Measurements from ENCODE around the gene WNT5A. TPM values are rescaled to one million over a fixed set of nuclear protein-coding genes. Genes with fewer than 3 reads are reported as not detected.

Gene WNT5A
- polyA plus RNA-seq, 2 of the 4 experiments (the other 2 are of a cell fraction): 0.10 to 1.1 TPM

DNA sequence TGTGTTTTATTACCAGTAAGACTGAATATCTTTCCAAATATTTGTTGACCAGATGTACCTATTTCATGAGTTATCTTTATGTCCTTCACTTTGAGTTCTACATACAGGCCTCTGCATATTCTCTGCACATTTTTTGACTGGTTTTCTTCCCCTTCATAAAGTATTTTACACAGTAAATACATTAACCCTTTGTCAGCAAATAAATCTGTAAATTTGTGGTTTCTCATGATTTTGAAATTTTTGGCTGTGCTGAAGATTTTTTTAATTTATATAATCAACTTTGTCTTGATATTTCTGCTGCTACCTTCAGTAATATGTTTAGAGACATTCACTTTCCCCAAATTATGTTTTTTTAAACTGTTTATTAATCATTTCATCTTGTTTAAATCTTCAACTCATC is 50.5 kb downstream of the WNT5A start:
- H3K27ac ChIP-seq: no peak overlapping the region
- ChIA-PET POLR2A (no interaction called here), CTCF (no interaction called here)
- ATAC-seq (no peak), FAIRE-seq (no peak), DNase-seq (ENCODE audit: low read depth in 1 of 2, low spot score in 1 of 2) (no peak)
- TF ChIP-seq KDM1A (IDR thresholded peaks at IDR 0.05; ENCODE audit: low read depth): no peak
- no peak for TF ChIP-seq CBX2 (IDR thresholded peaks at IDR 0.05; ENCODE audit: borderline replicate concordance, low read depth)
- TF ChIP-seq, protein P1, sequence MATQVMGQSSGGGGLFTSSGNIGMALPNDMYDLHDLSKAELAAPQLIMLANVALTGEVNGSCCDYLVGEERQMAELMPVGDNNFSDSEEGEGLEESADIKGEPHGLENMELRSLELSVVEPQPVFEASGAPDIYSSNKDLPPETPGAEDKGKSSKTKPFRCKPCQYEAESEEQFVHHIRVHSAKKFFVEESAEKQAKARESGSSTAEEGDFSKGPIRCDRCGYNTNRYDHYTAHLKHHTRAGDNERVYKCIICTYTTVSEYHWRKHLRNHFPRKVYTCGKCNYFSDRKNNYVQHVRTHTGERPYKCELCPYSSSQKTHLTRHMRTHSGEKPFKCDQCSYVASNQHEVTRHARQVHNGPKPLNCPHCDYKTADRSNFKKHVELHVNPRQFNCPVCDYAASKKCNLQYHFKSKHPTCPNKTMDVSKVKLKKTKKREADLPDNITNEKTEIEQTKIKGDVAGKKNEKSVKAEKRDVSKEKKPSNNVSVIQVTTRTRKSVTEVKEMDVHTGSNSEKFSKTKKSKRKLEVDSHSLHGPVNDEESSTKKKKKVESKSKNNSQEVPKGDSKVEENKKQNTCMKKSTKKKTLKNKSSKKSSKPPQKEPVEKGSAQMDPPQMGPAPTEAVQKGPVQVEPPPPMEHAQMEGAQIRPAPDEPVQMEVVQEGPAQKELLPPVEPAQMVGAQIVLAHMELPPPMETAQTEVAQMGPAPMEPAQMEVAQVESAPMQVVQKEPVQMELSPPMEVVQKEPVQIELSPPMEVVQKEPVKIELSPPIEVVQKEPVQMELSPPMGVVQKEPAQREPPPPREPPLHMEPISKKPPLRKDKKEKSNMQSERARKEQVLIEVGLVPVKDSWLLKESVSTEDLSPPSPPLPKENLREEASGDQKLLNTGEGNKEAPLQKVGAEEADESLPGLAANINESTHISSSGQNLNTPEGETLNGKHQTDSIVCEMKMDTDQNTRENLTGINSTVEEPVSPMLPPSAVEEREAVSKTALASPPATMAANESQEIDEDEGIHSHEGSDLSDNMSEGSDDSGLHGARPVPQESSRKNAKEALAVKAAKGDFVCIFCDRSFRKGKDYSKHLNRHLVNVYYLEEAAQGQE (IDR thresholded peaks at IDR 0.05): no peak
- TF ChIP-seq KDM5A (IDR thresholded peaks at IDR 0.05): no peak
- no peak for TF ChIP-seq ZFP36 (IDR thresholded peaks at IDR 0.05; ENCODE audit: borderline replicate concordance, partially characterized antibody)
- no peak for TF ChIP-seq CHD2 (IDR thresholded peaks at IDR 0.05; ENCODE audit: low read length, partially characterized antibody)
- TF ChIP-seq CBX8 (IDR thresholded peaks at IDR 0.05): no peak
- no peak for TF ChIP-seq CHD4 (IDR thresholded peaks at IDR 0.05; ENCODE audit: borderline replicate concordance)
- H3K4me2 ChIP-seq: no peak overlapping the region
- no peak overlapping the region for H3K4me3 ChIP-seq
- H3K4me1 ChIP-seq: no peaks in the 10 kb centered on the region
- H3K9me3 ChIP-seq: no peaks in the 10 kb centered on the region

DNA sequence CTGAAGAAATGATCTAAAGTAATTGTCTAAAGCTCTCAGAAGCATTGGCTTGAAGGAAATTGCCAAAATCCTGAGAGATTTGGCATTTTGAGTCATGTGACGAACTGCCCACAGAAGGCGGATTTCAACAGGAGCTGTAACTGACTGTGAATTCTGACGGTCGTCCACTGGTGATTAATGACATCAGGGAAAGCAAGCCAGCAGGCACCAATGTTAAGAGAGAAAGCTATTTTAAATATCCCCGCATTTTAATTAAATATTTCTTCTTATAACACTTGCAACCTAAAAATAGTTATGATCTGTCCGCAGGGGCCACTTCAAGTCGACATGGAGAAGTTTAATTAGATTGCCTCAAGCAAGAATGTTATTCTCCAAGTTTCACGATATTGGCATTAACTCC is 51.6 kb downstream of the WNT5A start:
- 28% methylated on average over 8 of the region's 8 CpGs for WGBS (ENCODE audit: missing lambda C conversion rate)
- FAIRE-seq: no peak
- Histone ChIP-seq H3K4me1 (no peaks in the 10 kb centered on the region), H3K4me2 (no peak overlapping the region), H3K4me3 (no peak overlapping the region), H3K9me3 (no peaks in the 10 kb centered on the region), H3K27ac (no peak overlapping the region)
- no peak for ATAC-seq
- TF ChIP-seq HOXB5 (CRISPR knock-in tag; IDR thresholded peaks at IDR 0.05) (no peak), FOSB (CRISPR knock-in tag; IDR thresholded peaks at IDR 0.05) (no peak), RCOR1 (IDR thresholded peaks at IDR 0.05; ENCODE audit: low read depth, low read length) (no peak), CHD2 (IDR thresholded peaks at IDR 0.05; ENCODE audit: low read length, partially characterized antibody) (no peak), BHLHE40 (IDR thresholded peaks at IDR 0.05; ENCODE audit: low read depth, low read length) (no peak), ZFP36 (IDR thresholded peaks at IDR 0.05; ENCODE audit: borderline replicate concordance, partially characterized antibody) (no peak), FOSL2 (IDR thresholded peaks at IDR 0.05) (no peak), FOSL2 (CRISPR knock-in tag; IDR thresholded peaks at IDR 0.05) (no peak), MAFK (IDR thresholded peaks at IDR 0.05; ENCODE audit: partially characterized antibody) (no peak)
- TF ChIP-seq, protein P2, sequence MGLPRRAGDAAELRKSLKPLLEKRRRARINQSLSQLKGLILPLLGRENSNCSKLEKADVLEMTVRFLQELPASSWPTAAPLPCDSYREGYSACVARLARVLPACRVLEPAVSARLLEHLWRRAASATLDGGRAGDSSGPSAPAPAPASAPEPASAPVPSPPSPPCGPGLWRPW (IDR thresholded peaks at IDR 0.05): no peak
- no peak for DNase-seq (ENCODE audit: low read depth in 1 of 2, low spot score in 1 of 2)
- POLR2A ChIA-PET: no interaction called here
- CTCF ChIA-PET: no interaction called here

DNA sequence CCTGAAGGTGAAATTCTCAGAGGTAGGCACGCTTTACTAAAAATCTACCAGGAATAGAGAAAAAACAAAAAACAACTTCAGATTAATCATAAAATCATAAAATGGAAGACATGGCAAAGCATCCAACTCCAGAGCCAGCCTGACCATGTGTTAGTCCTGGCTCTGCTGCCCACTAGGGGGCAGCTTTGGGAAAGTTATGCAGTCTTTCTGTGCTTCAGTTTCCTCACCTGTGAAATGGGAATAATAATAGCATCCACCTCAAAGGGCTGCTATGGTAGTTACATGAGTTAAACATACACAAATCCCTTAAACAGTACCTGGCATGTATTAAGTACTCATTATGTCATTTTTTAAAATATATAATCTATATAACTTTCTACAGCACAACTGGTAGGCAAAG is 52.3 kb downstream of the WNT5A start:
- 0% methylated on average over 1 of the region's 1 CpG for WGBS (ENCODE audit: missing lambda C conversion rate)
- Histone ChIP-seq H3K4me3 (no peak overlapping the region), H3K27ac (no peak overlapping the region), H3K9me3 (no peaks in the 10 kb centered on the region), H3K4me2 (no peak overlapping the region), H3K4me1 (no peaks in the 10 kb centered on the region)
- CTCF ChIA-PET: no interaction called here
- POLR2A ChIA-PET: no interaction called here
- no peak for FAIRE-seq
- DNase-seq (ENCODE audit: low read depth in 1 of 2, low spot score in 1 of 2): peak in 1 of 2 experiments; percentile 18
- peak in 1 of 2 experiments; percentile 24; a peak in 1 of 5 replicates for TF ChIP-seq RAD21 (conservative IDR thresholded peaks at IDR 0.05 in 1 of 2, IDR thresholded peaks at IDR 0.05 in 1 of 2)
- TF ChIP-seq, protein P3, sequence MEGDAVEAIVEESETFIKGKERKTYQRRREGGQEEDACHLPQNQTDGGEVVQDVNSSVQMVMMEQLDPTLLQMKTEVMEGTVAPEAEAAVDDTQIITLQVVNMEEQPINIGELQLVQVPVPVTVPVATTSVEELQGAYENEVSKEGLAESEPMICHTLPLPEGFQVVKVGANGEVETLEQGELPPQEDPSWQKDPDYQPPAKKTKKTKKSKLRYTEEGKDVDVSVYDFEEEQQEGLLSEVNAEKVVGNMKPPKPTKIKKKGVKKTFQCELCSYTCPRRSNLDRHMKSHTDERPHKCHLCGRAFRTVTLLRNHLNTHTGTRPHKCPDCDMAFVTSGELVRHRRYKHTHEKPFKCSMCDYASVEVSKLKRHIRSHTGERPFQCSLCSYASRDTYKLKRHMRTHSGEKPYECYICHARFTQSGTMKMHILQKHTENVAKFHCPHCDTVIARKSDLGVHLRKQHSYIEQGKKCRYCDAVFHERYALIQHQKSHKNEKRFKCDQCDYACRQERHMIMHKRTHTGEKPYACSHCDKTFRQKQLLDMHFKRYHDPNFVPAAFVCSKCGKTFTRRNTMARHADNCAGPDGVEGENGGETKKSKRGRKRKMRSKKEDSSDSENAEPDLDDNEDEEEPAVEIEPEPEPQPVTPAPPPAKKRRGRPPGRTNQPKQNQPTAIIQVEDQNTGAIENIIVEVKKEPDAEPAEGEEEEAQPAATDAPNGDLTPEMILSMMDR (IDR thresholded peaks at IDR 0.05): peak; percentile 16; the same call in 1 of the 3 replicates
- TF ChIP-seq, protein P4, sequence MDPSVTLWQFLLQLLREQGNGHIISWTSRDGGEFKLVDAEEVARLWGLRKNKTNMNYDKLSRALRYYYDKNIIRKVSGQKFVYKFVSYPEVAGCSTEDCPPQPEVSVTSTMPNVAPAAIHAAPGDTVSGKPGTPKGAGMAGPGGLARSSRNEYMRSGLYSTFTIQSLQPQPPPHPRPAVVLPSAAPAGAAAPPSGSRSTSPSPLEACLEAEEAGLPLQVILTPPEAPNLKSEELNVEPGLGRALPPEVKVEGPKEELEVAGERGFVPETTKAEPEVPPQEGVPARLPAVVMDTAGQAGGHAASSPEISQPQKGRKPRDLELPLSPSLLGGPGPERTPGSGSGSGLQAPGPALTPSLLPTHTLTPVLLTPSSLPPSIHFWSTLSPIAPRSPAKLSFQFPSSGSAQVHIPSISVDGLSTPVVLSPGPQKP (IDR thresholded peaks at IDR 0.05; ENCODE audit: low read depth, low read length): no peak
- ATAC-seq: no peak
